Gastrocnemius medialis (tissue), 4 donors: ENCODE measurements around the gene TNNI3K.

Source experiments
- POLR2A ChIP-seq, 2 donors: fragments of 450-650 bp; IDR thresholded peaks; one replicate each; pipeline ENCODE4 v1.6.1; 2017; ENCODE audit warnings: antibody characterized with exemption in 2 of 2, mild to moderate bottlenecking in 2 of 2, moderate library complexity in 2 of 2
- TF ChIP-seq, protein P1 (sequence below), 5 experiments: fragments of 450-650 bp in 3 of 5; fragments of 200-600 bp in 2 of 5; sonication (generic) in 2 of 5; IDR thresholded peaks in 4 of 5; conservative IDR thresholded peaks in 1 of 5; 1 replicate in 4 of 5; 2 replicates in 1 of 5; pipeline ENCODE4 v1.5.1; 2016 to 2019; ENCODE audit warnings: antibody characterized with exemption in 5 of 5, mild to moderate bottlenecking in 3 of 5, moderate library complexity in 3 of 5

- TF ChIP-seq, protein P1, sequence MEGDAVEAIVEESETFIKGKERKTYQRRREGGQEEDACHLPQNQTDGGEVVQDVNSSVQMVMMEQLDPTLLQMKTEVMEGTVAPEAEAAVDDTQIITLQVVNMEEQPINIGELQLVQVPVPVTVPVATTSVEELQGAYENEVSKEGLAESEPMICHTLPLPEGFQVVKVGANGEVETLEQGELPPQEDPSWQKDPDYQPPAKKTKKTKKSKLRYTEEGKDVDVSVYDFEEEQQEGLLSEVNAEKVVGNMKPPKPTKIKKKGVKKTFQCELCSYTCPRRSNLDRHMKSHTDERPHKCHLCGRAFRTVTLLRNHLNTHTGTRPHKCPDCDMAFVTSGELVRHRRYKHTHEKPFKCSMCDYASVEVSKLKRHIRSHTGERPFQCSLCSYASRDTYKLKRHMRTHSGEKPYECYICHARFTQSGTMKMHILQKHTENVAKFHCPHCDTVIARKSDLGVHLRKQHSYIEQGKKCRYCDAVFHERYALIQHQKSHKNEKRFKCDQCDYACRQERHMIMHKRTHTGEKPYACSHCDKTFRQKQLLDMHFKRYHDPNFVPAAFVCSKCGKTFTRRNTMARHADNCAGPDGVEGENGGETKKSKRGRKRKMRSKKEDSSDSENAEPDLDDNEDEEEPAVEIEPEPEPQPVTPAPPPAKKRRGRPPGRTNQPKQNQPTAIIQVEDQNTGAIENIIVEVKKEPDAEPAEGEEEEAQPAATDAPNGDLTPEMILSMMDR (IDR thresholded peaks at IDR 0.05 in 4 of 5, conservative IDR thresholded peaks at IDR 0.05 in 1 of 5): no peak
- no peak for TF ChIP-seq POLR2A (IDR thresholded peaks at IDR 0.05)
Observed at GRCh38 chr1:74237035-74237434, 1.8 kb downstream of the TNNI3K start.
